Transverse colon (tissue), 4 donors: Measurements from ENCODE around the gene MRPS10.

ENCODE experiments used
- EP300 ChIP-seq: sonication (generic); formaldehyde crosslinking; IDR thresholded peaks from one replicate; pipeline ENCODE4 v1.6.1; 2017; ENCODE audit warnings: antibody characterized with exemption, low read depth
- POLR2A ChIP-seq: fragments of 450-650 bp; IDR thresholded peaks from one replicate; pipeline ENCODE4 v1.6.1; 2016; ENCODE audit warnings: antibody characterized with exemption, mild to moderate bottlenecking, moderate library complexity
- POLR2AphosphoS5 ChIP-seq, 3 donors: sonication (generic); formaldehyde crosslinking; IDR thresholded peaks; one replicate each; pipeline ENCODE4 v1.6.1; 2016; ENCODE audit warnings: antibody characterized with exemption in 3 of 3
- TF ChIP-seq, protein P1 (sequence below), 5 experiments: fragments of 200-600 bp in 3 of 5; fragments of 450-650 bp in 2 of 5; sonication (generic) in 3 of 5; IDR thresholded peaks; 1 replicate in 2 of 5; 2 replicates in 3 of 5; pipeline ENCODE4 v1.5.1; 2016 to 2017; ENCODE audit warnings: antibody characterized with exemption in 5 of 5, inconsistent platforms in 3 of 5, mild to moderate bottlenecking in 2 of 5, moderate library complexity in 1 of 5

DNA sequence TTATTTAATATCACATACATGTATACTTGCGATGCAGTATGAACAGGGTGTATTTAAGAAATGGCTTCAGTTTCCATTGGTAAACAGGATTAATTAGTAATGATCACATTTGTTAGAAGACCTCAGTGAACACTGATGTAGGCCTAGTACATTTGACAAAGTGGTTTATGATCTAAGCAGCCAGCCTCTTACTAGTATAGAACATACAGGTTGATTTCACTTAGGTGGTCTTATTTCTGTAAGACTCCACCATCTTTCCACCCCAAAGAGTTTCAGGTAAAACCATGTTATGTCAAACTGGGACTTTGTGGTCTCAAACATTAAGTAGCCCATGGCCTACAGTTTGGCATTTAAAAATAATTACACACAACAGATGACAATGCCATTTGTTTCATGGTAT lies 20.2 kb upstream of the MRPS10 start:
- TF ChIP-seq, protein P1, sequence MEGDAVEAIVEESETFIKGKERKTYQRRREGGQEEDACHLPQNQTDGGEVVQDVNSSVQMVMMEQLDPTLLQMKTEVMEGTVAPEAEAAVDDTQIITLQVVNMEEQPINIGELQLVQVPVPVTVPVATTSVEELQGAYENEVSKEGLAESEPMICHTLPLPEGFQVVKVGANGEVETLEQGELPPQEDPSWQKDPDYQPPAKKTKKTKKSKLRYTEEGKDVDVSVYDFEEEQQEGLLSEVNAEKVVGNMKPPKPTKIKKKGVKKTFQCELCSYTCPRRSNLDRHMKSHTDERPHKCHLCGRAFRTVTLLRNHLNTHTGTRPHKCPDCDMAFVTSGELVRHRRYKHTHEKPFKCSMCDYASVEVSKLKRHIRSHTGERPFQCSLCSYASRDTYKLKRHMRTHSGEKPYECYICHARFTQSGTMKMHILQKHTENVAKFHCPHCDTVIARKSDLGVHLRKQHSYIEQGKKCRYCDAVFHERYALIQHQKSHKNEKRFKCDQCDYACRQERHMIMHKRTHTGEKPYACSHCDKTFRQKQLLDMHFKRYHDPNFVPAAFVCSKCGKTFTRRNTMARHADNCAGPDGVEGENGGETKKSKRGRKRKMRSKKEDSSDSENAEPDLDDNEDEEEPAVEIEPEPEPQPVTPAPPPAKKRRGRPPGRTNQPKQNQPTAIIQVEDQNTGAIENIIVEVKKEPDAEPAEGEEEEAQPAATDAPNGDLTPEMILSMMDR (IDR thresholded peaks at IDR 0.05), result no peak
- TF ChIP-seq POLR2AphosphoS5 (IDR thresholded peaks at IDR 0.05) (no peak), POLR2A (no peak), EP300 (no peak)
